ENCODE results near the gene SH3RF2.

SH3RF2 gene

GRCh38 chr5:146041180-146041789 is 104.9 kb downstream of the SH3RF2 start:
- DNase-seq (ENCODE audit: low read depth in 2 of 2): no peak

GRCh38 chr5:146042628-146043279 is 106.4 kb downstream of the SH3RF2 start:
- DNase-seq (ENCODE audit: low read depth in 2 of 2): no peak

GRCh38 chr5:146043722-146044121 is 107.3 kb downstream of the SH3RF2 start:
- DNase-seq (ENCODE audit: low read depth in 2 of 2): no peak

GRCh38 chr5:146047396-146047795 is 111.0 kb downstream of the SH3RF2 start:
- no peak for DNase-seq (ENCODE audit: low read depth in 2 of 2)

- DNase-seq (ENCODE audit: low read depth in 2 of 2): no peak
Measured at GRCh38 chr5:146048994-146049703, 112.8 kb downstream of the SH3RF2 start.

GRCh38 chr5:146049704-146050026 is 113.3 kb downstream of the SH3RF2 start:
- no peak for DNase-seq (ENCODE audit: low read depth in 2 of 2)

- no peak for DNase-seq (ENCODE audit: low read depth in 2 of 2)
Measured at GRCh38 chr5:146050086-146050485, 113.7 kb downstream of the SH3RF2 start.

GRCh38 chr5:146051678-146052077 is 115.3 kb downstream of the SH3RF2 start:
- DNase-seq (ENCODE audit: low read depth in 2 of 2): no peak

GRCh38 chr5:146052780-146053179 is 116.4 kb downstream of the SH3RF2 start:
- DNase-seq (ENCODE audit: low read depth in 2 of 2): no peak

- no peak for DNase-seq (ENCODE audit: low read depth in 2 of 2)
Measured at GRCh38 chr5:146055432-146055831, 119.1 kb downstream of the SH3RF2 start.

GRCh38 chr5:146059460-146060220 is 123.3 kb downstream of the SH3RF2 start:
- DNase-seq (ENCODE audit: low read depth in 2 of 2): no peak

- DNase-seq (ENCODE audit: low read depth in 2 of 2): no peak
Measured at GRCh38 chr5:146060221-146060585, 123.8 kb downstream of the SH3RF2 start.

- DNase-seq (ENCODE audit: low read depth in 2 of 2): no peak
Measured at GRCh38 chr5:146066968-146067367, 130.6 kb downstream of the SH3RF2 start.

GRCh38 chr5:146068206-146068605 is 131.8 kb downstream of the SH3RF2 start:
- DNase-seq (ENCODE audit: low read depth in 2 of 2): no peak

- no peak for DNase-seq (ENCODE audit: low read depth in 2 of 2)
Measured at GRCh38 chr5:146068977-146069779, 132.8 kb downstream of the SH3RF2 start.

GRCh38 chr5:146069780-146070099 is 133.4 kb downstream of the SH3RF2 start:
- DNase-seq (ENCODE audit: low read depth in 2 of 2): no peak

GRCh38 chr5:146070746-146071145 is 134.4 kb downstream of the SH3RF2 start:
- DNase-seq (ENCODE audit: low read depth in 2 of 2): no peak

- DNase-seq (ENCODE audit: low read depth in 2 of 2): no peak
Measured at GRCh38 chr5:146071171-146071570, 134.8 kb downstream of the SH3RF2 start.

GRCh38 chr5:146072595-146072994 is 136.2 kb downstream of the SH3RF2 start:
- no peak for DNase-seq (ENCODE audit: low read depth in 2 of 2)

GRCh38 chr5:146073239-146073900 is 137.0 kb downstream of the SH3RF2 start:
- DNase-seq (ENCODE audit: low read depth in 2 of 2): no peak

GRCh38 chr5:146076028-146076427 is 139.7 kb downstream of the SH3RF2 start:
- no peak for DNase-seq (ENCODE audit: low read depth in 2 of 2)

Measured in stimulated activated CD8-positive, alpha-beta memory T cell treated with anti-CD3 and anti-CD28 coated beads, Interleukin-15, amount 100 ng/mL, for 4 hours (primary cell).